ENCODE data around the gene KIAA2012. TPM values are rescaled to one million over a fixed set of nuclear protein-coding genes. Genes with fewer than 3 reads are reported as not detected.

The KIAA2012 gene
- polyA plus RNA-seq, 10 donors = 0.08 to 0.92 (median 0.17) TPM

DNA sequence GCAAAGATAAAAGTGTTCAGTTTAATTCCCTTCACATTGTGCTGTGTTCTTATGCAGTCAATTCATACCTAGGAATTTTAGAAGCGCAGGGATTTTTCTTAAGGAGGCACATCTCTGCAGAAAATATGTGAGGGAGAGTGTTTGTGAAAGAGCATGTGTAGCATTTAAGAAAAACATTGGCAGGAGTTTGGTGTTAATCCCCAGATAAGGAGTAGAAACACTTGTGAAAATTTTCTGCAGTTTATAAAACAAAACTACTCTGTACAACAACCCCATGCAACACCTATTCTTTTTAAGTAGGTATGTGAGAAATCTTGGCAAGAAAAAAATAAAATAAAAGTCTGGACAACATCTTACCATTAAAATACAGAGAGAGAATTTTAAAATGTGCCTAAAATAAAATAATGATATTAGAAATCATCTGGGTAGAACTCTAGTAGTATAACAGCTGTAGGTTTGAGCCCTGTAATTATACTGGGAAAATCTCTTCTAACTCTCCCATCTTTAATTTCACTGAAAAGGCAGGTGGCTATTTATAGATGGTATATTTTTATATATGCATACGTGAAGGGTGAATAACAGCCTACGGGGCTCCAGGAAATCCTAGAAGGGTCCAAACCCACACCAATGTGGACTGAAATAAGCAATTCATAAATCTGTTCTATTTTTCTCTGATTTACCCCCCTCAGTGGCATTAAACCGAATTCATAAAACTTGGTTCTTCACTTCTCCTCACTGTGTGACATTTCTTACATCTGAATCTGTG is 32.8 kb upstream of the KIAA2012 start:
- no peak for DNase-seq

DNA sequence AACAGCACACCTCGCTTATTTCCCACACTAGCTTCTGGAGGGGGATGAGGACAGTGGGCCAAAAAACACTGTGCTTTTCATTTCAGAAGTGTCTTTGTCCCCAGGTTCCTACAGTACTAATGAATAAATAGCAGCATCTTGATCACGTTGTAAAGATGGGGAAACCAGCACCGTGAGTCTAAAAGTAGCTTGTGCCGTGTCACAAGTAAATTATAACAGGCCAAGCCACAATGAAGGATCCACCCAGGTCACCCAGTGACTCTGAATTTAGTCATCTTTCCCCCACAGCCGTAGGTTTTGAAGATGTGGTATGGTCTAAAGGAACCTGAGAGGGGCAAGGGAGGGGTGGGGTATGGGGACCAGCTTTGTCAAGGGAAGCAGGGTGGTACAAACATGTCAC is 30.6 kb upstream of the KIAA2012 start:
- DNase-seq = no peak

DNA sequence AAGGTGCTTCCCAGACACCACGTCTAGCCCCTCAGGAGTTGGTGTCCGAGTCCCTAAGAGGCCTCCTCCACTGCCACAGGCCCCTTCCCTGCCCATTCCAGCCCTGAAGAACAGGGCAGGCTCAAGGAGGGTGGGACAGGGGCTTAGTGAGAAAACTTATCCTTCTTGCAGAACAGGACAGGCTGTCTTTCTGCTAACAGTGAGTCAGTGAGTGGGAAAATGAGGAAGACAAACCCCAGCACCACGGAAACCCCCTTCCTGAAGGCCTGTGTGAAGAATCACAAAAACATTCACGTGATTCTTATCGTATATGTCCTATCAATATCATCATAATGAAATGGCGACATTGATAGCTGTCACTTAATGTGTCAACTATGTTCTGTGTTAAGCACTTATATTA is 29.6 kb upstream of the KIAA2012 start:
- DNase-seq = no peak

DNA sequence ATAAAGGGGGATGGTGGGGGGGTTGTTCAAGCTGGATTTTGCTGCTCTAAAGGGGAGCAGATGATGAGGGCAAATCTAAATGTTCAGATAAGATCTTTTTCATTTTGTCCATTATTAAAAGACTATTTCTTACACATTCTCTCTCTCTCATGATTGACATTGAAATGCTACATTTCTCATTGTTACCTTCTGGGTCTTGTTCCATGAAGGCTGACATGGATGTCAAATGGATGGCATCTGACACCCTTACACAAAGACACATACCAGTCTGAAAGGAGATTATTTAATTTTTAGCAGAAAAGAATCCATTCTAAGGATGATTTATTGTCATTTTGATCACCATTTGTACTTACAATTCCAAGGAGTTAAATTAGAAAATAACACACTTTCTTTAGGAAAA is 28.3 kb upstream of the KIAA2012 start:
- no peak for DNase-seq

DNA sequence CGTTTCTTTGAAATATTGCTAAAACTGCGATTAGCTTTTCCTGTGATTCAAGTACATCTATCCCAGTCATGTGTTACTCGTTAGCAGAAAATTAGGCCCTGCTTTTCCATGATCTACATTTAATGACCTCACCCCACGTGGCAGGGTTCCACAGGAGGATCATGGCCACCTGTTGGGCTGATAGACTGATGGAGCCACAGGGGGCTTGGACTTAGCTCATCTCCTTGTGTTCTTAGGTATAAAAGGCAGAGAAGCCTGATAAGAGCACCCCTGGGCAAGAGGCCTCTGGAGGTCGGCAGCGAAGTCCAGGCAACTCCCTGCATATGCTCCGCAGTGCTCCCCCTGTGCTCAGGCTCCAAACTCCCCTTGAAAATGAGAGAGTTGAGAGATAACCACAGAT is 26.5 kb upstream of the KIAA2012 start:
- DNase-seq = peak in 1 of 3 donors; percentile 55

DNA sequence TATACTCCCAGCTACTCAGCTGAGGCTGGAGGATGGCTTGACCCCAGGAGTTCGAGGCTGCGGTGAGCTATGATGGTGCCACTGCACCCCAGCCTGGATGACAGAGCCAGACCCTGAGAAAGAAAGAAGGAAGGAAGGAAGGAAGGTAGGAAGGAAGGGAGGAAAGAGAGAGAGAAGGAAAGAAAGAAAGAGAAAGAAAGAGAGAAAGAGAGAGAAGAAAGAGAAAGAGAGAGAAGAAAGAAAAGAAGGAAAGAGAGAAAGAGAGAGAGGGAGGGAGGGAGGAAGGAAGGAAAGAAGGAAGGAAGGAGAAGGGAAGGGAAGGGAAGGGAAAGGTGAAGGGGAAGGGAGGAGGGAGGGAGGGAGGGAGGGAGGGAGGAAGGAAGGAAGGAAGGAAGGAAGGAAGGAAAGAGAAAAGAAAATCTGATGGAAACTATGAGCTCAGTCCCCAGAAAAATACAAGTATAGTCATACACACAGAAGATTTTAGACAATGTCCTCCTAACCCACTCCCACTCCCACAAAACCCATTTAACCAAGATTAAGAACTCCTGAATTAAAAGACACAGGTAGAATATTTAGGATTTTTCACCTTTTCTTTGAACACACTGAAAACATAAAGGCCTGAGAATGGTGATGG is 23.8 kb upstream of the KIAA2012 start:
- DNase-seq = no peak

DNA sequence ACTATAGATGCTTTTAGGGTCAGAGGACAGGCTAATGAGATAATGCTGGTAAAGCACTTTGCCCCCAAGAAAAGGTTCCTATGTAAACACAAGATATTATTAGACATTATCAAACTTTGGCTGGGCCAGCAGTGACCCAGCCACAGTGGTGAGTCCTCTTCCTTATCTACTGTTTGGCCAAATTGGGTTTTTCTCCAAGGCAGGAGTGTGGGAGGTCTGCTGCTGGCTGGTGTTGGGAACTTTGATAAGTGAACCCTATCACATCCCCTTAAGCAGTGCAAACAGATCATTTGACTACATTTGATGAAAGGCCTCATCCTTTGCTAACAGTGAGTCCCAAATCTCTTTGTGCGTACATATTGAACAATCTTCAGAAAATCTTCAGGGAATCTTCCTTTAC is 23.2 kb upstream of the KIAA2012 start:
- no peak for DNase-seq

DNA sequence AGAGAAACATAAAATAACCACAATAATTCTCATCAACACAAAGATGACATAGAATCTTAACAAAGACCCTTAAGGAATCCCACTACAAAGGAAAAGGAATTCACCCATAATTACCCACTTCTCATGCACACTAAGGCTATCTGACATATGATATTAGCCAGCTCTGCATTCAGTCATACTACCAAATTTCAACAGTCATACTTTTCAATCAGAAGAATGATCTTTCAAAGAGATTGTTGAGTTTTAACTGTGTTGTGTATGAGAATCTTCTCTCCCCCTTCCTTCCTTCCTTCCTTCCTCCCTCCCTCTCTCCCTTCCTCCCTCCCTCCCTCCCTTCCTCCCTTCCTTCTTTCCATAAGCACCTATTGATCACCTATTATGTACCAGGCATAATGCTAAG is 22.4 kb upstream of the KIAA2012 start:
- no peak for DNase-seq

DNA sequence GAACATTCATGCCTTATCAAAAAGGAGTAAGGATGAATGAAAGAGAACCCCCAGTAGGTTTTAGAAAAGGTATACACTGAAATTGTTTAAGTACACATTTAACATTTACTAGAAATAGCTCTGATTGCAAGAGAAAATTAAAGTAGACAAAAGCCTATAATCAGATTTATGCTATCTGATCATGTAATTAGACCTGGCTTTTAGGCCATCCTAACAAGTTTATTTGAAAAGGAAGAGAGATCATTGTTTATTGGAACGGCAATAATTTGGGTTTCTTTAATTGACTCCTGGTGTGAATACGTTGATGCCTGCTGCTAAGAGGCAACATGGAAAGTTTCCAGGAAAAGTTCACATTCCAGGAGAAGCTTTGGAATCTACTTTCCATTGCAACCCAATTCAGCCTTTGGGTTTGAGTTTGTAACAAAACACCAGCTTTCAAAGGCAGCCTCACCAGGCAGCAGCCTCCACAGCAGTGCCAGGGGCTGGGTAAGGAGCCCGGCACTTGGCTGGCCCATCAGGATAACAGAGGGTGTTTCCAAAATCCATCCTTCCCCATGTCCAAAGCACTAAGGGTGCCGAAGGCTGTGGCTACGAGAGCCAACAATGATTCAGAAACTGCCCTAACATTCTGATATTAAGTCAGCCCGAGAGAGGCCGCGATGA is 21.4 kb upstream of the KIAA2012 start:
- DNase-seq = no peak

DNA sequence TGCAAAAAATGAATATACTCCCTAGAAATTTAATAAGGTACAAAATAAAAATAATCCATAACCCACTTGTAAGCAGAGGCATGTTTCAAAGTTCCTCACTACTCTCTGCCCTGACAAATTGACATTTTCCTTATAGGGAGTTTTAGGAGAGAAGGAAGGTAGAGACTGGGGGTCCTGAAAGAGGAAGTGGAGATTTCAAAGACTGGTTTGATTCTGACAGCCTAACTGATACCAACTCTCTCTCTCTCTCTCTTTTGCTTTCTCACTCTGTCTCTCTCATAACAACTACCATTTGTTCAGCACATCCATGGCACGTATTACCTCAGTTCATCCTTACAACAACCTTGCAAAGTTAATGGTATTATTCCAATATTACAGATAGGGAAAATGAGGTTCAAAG is 20.8 kb upstream of the KIAA2012 start:
- DNase-seq = no peak

DNA sequence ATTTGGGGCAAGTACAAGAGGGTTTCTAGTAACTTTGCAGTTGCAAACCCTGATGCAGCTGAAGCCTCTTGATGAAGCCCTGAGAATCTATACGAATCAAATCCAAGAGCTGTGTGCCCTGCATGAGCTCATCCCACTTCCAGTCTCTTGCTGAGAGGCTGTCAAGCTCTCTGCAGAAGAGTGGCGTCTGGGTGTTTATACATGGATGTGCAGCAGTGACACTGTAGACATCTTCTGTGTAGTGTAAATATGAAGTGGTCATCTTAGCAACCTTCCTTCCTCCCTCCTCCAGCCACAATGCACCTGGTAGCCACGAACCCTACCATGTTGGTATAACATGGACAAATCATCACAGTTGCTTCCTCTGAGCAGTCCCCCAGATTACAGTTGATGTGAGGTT is 18.4 kb upstream of the KIAA2012 start:
- DNase-seq = no peak

DNA sequence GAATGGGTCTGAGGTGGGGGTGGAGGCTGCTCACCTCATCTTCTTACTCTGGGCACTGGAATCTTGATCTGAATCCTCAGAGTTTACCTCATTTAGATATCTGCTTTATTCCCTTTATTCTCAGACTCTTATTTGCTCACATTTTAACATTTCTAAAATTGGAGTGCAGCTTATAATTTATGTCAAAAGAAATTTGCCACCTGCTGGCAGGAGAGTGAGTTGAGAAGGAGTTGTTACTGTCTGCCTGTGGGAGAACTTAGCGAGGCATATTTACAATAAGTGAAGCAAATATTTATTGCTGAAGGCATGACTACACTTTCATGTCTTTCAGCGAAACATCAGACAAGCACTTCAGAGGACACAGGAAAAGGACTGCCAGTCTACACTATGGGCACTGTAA is 16.4 kb upstream of the KIAA2012 start:
- no peak for DNase-seq

DNA sequence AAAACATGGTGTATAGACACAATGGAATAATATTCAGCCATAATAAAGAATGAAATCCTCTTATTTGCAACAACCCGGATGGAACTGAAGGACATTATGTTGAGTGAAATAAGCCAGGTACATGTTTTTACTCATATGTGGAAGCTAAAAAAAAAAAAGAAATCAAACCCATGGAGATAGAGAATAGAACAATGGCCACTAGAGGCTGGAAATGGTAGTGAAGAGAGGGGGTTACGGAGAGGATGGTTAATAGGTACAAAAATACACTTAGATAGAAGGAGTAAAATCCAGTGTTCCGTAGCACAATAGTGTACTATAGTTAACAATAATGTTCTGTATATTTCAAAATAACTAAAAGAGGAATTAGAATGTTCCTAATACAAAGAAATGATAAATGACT is 12.8 kb upstream of the KIAA2012 start:
- no peak for DNase-seq

DNA sequence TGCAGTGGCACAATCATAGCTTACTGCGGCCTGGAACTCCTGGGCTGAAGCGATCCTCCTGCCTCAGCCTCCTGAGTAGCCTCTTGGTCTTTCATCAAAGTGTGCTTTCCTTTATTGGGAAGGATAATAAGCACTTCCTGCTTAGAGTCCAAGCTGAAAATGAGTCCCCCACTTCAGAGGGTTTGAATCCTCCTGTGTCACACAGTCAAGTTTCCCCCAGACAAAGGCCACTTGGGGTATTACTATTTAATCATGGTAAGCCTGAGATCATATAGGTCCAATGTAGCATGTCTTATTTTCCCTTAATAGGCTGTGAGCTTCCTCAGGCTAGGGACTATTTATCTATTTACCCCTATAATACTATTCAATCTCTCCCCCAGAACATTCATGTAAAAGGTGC is 11.4 kb upstream of the KIAA2012 start:
- no peak for DNase-seq

DNA sequence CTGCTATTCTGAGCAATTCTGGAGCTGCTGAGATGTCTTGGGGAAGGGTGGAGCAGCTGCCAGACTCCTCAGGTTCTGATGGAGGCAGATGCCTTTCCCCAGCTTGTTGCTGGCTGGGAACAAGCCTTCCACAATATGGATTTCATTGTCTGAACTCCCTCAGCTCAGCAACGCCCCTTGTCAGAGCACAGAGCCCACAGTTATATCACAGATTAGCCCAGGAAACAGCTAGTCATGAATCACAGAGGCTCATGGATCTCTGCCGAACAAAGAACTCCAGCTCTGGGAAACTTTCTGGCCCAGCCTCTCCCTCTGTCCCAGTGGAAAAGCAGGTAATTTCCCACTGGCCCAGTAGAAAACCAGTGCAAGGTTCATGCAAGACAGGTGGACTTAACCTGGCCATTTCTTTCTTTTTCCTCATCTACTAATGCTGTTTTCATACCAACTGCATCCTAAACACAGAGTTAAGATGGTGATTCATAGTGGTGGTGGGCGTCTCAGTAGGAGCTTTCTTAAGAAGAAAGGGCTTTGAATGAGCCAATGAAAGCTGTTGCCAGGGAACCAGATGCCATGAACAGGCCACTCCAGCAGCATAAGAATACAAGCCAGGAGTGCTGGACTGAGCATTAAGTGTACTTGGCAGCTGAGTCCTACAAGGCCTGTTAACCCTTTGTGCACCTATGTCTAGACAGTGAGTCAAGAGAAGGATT is 8.7 kb upstream of the KIAA2012 start:
- peak; percentile 84 to 92 (median 84) for DNase-seq

DNA sequence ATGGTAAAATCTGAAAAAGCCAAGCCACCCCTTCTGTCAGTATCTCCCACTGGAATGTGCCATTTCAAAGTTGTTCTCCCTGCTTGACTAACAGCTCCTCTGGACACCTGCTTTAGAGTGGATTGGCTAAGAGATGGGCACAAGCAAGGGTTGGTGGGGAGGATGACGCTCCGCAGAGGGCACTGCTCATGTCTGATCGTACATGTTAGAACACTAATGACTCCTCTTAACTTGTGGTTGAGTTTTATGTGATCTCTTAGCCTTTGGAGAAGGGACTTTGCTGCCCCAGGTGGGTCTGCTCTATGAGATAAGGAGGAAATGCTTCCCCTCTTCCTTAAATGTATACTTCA is 8.2 kb upstream of the KIAA2012 start:
- DNase-seq = no peak

DNA sequence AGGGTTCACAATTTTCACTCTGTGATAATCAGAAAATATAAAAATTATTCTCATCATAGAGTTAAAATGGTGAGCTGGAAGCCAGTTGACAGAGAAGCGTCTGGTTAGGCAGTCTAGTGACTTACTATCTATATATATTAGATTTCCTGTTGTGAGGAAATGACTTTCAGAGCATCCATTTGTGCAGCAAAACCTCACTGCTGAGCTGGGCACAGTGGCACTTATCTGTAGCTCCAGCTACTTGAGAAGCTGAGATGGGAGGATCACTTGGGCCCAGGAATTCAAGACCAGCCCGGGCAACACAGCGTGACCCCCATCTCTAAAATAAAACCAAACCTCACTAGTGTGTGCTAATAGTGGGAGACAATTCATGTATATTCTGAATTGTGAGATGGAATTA is 7.2 kb upstream of the KIAA2012 start:
- no peak for DNase-seq

DNA sequence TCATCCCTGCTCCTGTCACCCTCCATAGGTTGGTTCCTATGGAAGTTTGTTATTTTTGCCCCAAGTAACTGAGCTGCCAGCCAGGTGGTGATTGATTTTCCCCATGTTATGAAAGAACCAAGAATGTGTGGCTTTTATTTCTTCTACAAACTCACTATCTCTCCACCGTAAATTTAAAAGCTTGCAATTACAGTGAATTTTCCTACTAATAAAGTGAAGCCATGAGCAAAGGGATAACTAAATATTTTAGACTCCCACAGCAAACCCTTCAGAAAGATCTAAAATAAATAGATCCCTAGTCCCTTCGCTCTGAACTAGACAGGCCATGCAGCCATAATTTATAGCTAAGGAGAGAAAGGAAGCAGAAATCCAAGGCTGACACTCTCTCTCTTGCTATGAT is 6.2 kb upstream of the KIAA2012 start:
- no peak for DNase-seq

DNA sequence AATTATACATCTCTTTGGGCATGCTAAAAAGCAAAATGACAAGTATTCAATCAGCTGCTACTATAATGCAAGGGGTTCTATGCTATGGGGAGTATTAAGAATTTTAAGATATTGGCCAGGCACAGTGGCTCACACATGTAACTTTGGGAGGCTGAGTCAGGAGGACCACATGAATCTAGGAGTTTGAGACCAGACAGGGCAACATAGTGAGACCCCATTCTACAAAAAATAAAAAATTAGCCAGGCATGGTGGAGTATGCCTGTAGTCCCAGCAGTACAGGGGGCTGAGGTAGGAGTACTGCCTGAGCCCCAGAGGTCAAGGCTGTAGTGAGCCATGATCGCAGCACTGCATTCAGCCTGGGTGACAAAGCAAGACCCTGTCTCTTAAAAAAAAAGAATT is 5.5 kb upstream of the KIAA2012 start:
- no peak for DNase-seq

DNA sequence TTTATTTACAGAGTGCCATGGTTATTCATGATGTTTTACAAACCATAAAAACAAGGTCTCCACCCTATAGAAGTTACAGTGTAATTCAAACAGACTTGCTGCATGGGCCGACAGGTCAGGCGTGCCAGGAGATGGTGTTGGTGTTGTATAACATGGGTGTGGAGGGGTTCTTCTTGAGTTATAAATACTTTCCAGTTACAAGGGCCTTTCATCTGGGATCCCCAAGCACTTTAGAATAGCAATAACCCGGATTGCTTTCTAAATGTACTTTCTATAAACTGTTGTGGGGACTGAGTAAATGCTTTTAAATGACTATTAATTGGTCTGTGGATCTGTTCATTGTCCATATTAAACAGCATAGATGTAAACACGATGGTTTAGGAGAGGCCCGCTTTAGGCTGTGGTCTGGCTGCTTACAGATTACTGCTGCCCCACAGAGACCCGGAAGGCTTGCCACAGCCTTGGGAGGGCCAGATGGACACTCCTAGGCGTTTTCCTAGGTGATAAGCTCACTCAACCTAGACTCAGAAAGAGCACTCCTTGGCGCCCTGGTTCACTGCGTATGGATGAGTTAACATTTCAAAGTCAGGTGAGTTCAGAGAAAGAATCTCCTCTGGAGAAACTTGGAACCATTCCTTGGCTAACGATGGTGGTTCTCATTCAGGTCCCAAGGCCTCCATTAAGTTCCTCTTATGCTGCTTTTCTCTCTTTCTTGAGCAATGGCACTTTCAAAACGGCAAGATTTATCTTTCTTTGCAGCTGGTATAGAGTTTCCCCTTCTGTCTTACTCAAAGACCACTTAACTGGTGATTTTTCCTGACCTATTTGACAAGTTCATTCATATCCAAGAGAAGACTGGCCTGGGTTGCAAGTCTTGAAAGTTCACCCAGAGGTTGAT is 3.6 kb upstream of the KIAA2012 start:
- DNase-seq = peak in 1 of 3 donors; percentile 61

DNA sequence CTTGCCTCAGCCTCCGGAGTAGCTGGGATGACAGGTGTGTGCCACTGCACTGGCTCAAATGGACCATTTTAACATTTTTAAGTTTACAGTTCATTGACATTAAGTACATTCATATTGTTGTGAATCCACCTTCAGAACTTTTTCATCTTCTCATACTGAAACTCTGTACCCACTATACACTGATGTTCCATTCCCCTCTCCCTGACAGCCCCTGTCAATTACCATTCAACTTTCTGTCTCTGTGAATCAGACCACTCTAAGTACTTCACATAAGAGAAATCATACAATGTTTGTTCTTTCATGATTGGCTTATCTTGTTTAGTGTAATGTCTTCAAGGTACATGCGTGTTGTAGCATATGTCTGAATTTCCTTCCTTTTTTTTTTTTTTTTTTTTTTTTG is 1.9 kb upstream of the KIAA2012 start:
- DNase-seq = no peak

DNA sequence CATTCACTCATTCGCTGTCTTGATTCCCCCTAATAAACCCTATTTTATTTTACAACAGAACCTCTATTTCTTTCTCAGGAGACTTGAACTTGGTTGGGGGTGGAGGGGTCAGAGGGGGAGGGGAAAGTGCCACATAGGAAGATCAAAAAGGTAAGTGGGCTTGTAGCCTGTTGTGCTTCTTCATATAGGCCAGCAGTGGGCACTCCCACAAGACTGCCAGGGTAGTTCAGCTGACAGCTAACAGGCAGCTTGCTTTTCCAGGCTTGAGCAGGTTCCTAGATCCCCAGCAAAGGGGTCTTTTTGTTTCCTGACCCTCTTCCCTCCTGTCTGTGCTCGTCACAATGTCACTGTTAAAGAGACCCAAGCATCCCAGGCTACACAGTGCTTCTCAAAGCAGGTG is 829 bp upstream of the KIAA2012 start:
- DNase-seq = no peak

All from muscle of back (tissue), 11 donors.